Left ventricle myocardium inferior (tissue), 1 donor: ENCODE data around the gene WDR73. TPM values are rescaled to one million over a fixed set of nuclear protein-coding genes. Genes with fewer than 3 reads are reported as not detected.

Experiments used
- DNase-seq: peaks from one replicate; pipeline ENCODE4 v3.0.0-alpha.2; 2020
- H3K27ac ChIP-seq: fragments of 200-600 bp; replicated peaks from 2 replicates; pipeline ENCODE4 v1.8.0; 2021
- H3K27me3 ChIP-seq: fragments of 200-600 bp; 2 replicates; pipeline ENCODE4 v1.8.0; 2021; ENCODE audit warnings: low read depth
- H3K36me3 ChIP-seq: fragments of 200-600 bp; 2 replicates; pipeline ENCODE4 v1.8.0; 2021
- H3K4me1 ChIP-seq: fragments of 200-600 bp; 2 replicates; pipeline ENCODE4 v1.8.0; 2021
- H3K4me3 ChIP-seq: fragments of 200-600 bp; 2 replicates; pipeline ENCODE4 v1.8.0; 2021; ENCODE audit warnings: mild to moderate bottlenecking, moderate library complexity
- H3K9me3 ChIP-seq: fragments of 200-600 bp; replicated peaks from 2 replicates; pipeline ENCODE4 v1.8.0; 2021
- intact Hi-C: fragments of 100-400 bp; cut with micrococcal nuclease; formaldehyde crosslinking; loops from one replicate; pipeline ENCODE4 v1.11.0; 2022
- total RNA-seq: library from RNA; stranded (reverse); fragmentation: NEBNext Ultra II Directional; extraction: Animal tissue kit (Norgen Biotek cat#: 25700); gene quantifications from one replicate; pipeline ENCODE4 v1.2.1, GENCODE V29; 2021
- TF ChIP-seq, protein P1 (sequence below): fragments of 200-600 bp; IDR thresholded peaks from 2 replicates; pipeline ENCODE4 v1.8.0; 2021; ENCODE audit warnings: antibody characterized with exemption, mild to moderate bottlenecking, borderline replicate concordance
- donor health status: DM: no; HTN: yes; CAD: no; lungs with severe emphysema.

Gene WDR73
- total RNA-seq, 1 donor from 2014 or later, result 14.7 TPM

DNA sequence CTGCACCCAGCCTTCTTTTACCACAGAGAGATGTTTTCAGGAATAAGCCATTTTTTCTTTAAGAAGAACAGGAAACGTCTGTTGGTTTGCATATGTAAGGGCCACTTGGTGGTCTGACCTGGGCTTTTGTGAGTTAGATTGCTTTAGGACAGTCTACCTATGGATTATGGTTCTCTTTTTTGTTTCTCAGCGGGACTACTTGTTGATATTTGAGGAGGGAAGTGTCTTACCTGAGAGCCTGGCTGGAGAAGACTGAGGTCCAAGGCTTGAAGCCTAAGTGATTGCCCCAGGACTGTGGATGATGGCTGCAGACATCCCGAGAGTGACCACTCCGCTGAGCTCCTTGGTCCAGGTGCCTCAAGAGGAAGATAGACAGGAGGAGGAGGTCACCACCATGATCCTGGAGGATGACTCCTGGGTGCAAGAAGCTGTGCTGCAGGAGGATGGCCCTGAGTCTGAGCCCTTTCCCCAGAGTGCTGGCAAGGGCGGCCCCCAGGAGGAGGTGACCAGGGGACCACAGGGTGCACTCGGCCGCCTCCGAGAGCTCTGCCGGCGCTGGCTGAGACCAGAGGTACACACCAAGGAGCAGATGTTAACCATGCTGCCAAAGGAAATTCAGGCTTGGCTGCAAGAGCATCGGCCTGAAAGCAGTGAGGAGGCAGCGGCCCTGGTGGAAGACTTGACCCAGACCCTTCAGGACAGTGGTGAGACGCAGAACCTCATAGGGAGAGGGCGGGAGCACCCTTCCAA lies 50.3 kb downstream of the WDR73 start:
- peaks cover 22% of the 10 kb centered on the region for H3K4me1 ChIP-seq
- peaks cover 28% of the 10 kb centered on the region for H3K36me3 ChIP-seq
- intact Hi-C loops, result no loop called here
- no peak for DNase-seq
- H3K27ac ChIP-seq, result no peak overlapping the region
- TF ChIP-seq, protein P1, sequence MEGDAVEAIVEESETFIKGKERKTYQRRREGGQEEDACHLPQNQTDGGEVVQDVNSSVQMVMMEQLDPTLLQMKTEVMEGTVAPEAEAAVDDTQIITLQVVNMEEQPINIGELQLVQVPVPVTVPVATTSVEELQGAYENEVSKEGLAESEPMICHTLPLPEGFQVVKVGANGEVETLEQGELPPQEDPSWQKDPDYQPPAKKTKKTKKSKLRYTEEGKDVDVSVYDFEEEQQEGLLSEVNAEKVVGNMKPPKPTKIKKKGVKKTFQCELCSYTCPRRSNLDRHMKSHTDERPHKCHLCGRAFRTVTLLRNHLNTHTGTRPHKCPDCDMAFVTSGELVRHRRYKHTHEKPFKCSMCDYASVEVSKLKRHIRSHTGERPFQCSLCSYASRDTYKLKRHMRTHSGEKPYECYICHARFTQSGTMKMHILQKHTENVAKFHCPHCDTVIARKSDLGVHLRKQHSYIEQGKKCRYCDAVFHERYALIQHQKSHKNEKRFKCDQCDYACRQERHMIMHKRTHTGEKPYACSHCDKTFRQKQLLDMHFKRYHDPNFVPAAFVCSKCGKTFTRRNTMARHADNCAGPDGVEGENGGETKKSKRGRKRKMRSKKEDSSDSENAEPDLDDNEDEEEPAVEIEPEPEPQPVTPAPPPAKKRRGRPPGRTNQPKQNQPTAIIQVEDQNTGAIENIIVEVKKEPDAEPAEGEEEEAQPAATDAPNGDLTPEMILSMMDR, result no peak
- H3K9me3 ChIP-seq, result no peaks in the 10 kb centered on the region
- no peak overlapping the region for H3K4me3 ChIP-seq
- H3K27me3 ChIP-seq, result no peaks in the 10 kb centered on the region

DNA sequence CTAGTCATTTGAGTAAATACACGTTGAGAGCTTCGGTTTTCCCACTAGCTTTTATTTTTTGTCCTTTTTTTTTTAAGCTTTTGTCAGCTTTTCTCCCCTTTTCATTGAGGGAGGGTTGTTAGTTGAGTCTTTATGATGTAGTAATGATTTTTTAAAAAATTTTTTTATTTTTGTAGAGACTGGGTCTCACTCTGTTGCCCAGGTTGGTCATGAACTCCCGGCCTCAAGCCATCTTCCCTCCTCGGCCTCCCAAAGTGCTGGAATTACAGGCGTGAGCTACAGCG lies 52.6 kb downstream of the WDR73 start:
- Histone ChIP-seq H3K27me3 (no peaks in the 10 kb centered on the region), H3K36me3 (peaks cover 22% of the 10 kb centered on the region), H3K27ac (no peak overlapping the region), H3K9me3 (no peaks in the 10 kb centered on the region), H3K4me1 (peaks cover 22% of the 10 kb centered on the region), H3K4me3 (peak overlapping the region; percentile 86)
- no peak for DNase-seq
- intact Hi-C loops, result no loop called here
- TF ChIP-seq, protein P1, result no peak

DNA sequence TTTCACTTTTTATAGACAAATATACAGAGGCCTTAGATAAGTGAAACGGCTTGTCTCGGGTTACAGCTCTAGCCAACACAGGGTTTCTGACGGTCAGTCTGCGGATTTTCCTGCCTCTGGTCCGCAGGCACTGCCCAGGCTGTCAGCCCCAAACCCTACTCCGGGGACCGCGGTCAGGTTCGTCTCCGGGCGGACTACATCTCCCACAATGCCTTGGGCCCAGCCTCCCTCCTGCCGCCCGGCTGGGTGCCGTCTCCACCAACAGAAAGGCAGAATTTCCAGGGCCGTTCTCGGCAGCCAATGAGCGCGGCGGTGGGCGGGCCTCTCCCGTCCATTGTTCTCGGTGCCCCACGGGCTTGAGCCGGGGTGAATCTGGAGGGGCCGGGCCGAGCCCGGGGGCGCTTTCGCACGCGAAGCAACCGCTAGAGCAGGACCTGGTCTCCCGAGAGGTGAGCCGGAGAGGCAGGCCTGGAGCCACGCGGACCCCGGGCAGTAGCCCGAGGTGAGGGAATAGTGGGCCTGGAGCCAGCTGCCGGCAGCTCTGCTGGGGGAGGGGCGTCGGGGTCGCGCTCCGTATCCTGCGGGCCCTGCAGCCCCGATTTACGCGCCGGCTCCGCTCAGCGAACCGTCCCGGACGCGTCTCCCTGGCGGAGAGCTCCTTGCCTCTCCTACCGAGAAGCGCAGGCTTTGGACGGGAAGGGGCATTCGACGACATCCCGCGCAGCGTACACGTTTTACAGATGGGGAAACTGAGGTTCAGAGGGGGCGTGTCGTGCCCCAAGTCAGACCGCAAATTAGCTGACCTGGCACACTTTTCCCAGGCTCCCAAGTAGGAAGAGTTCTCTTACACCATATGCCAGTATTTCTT lies 53.2 kb downstream of the WDR73 start, which contains the start of gene ZSCAN2:
TSS of gene ZSCAN2 (plus strand) at position 323 of the 868 bp plus-strand sequence. CDS start 2,919 bp downstream, outside the sequence.
- H3K36me3 ChIP-seq, result peaks cover 19% of the 10 kb centered on the region
- TF ChIP-seq, protein P1, result no peak
- DNase-seq, result peak; percentile 97
- peaks cover 22% of the 10 kb centered on the region for H3K4me1 ChIP-seq
- H3K4me3 ChIP-seq, result peak within 1 kb of the TSS; percentile 86
- H3K9me3 ChIP-seq, result no peaks in the 10 kb centered on the region
- peak within 1 kb of the TSS; percentile 77 for H3K27ac ChIP-seq
- H3K27me3 ChIP-seq, result no peaks in the 10 kb centered on the region
- intact Hi-C loops, result no loop called here

DNA sequence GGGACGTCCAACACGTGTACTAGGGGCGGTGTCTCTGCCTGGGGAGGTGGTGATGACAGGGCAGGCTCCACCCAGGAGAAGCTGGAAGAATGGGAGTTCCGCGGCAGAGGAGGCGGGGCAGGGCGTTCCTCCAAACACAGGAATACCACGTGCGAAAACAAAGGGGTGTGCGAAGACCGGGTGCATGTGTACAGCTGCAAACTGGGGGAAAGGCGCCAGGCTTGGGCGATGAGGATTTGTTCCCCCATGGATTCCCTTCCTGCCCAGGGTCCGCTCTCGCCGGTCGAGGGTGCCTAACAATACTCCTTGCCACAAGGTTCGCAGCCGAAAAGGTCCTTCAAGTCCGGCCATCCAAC lies 53.8 kb downstream of the WDR73 start:
- Histone ChIP-seq H3K9me3 (no peaks in the 10 kb centered on the region), H3K36me3 (peaks cover 18% of the 10 kb centered on the region), H3K4me3 (peak overlapping the region; percentile 86), H3K27me3 (no peaks in the 10 kb centered on the region), H3K27ac (peak overlapping the region; percentile 77), H3K4me1 (peaks cover 22% of the 10 kb centered on the region)
- DNase-seq, result peak; percentile 88
- TF ChIP-seq, protein P1, result no peak
- intact Hi-C loops, result no loop called here

DNA sequence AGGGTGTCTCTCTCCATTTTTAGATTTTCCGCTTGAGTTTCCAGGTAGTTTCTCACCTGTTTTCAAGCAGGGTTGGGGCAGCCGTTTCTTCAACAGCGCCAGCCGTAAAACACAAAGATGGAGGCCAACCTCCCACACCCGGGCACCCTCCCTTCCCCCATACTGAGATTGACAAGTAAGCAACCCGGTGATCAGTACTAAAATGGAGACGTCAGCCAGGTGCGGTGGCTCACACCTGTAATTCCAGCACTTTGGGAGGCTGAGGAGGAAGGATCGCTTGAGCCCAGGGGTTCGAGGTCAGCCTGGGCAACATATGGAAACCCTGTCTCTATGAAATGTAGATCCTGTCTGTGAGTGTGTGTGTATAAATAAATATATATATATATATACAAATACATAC lies 54.2 kb downstream of the WDR73 start:
- no peaks in the 10 kb centered on the region for H3K27me3 ChIP-seq
- intact Hi-C loops, result no loop called here
- H3K27ac ChIP-seq, result peak overlapping the region; percentile 77
- TF ChIP-seq, protein P1, result no peak
- peaks cover 14% of the 10 kb centered on the region for H3K36me3 ChIP-seq
- peaks cover 22% of the 10 kb centered on the region for H3K4me1 ChIP-seq
- DNase-seq, result no peak
- H3K9me3 ChIP-seq, result no peaks in the 10 kb centered on the region
- peak overlapping the region; percentile 86 for H3K4me3 ChIP-seq
